Hepatocyte (in vitro differentiated cells): ENCODE results near the gene DMD.
"Not testable (repeated sequence)": the region's sequence is repeated elsewhere in the genome, so short reads cannot be mapped to it uniquely, and the experiment has no call there.

Experiments used
- EZH2 ChIP-seq: fragments of 200-600 bp; sonication (generic); IDR thresholded peaks from 2 replicates; pipeline ENCODE4 v1.6.1; 2016; ENCODE audit warnings: antibody characterized with exemption, mild to moderate bottlenecking, borderline replicate concordance
- EZH2phosphoT487 ChIP-seq: fragments of 200-600 bp; sonication (generic); IDR thresholded peaks from one replicate; pipeline ENCODE4 v1.6.1; 2018; ENCODE audit warnings: antibody characterized with exemption, mild to moderate bottlenecking, low read depth, moderate library complexity; ENCODE audit not compliant: unreplicated experiment, severe bottlenecking
- TF ChIP-seq, protein P1 (sequence below): fragments of 200-600 bp; sonication (generic); IDR thresholded peaks from 2 replicates; pipeline ENCODE4 v1.5.1; 2016; ENCODE audit warnings: antibody characterized with exemption, mild to moderate bottlenecking; ENCODE audit not compliant: poor library complexity

DNA sequence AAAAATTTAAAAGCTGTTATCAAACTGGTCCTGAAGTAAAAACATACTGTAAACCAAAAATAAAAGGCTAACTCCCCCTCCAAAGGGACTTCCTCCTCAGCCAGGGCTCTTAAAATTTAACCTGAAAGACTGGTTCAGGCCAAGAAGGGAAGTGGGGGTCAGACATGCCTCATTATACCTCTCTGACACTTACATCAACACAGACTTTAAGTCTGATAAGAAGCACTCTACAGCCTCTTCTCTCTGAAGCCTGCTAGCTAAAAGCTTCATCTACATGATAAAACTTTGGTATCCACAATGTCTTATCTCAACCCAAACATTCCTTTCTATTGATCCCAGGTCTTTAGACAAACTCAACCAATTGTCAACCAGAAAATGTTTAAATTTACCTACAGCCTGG lies 682.9 kb downstream of the DMD start:
- TF ChIP-seq, protein P1, sequence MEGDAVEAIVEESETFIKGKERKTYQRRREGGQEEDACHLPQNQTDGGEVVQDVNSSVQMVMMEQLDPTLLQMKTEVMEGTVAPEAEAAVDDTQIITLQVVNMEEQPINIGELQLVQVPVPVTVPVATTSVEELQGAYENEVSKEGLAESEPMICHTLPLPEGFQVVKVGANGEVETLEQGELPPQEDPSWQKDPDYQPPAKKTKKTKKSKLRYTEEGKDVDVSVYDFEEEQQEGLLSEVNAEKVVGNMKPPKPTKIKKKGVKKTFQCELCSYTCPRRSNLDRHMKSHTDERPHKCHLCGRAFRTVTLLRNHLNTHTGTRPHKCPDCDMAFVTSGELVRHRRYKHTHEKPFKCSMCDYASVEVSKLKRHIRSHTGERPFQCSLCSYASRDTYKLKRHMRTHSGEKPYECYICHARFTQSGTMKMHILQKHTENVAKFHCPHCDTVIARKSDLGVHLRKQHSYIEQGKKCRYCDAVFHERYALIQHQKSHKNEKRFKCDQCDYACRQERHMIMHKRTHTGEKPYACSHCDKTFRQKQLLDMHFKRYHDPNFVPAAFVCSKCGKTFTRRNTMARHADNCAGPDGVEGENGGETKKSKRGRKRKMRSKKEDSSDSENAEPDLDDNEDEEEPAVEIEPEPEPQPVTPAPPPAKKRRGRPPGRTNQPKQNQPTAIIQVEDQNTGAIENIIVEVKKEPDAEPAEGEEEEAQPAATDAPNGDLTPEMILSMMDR: not testable (repeated sequence)
- not testable (repeated sequence) for TF ChIP-seq EZH2phosphoT487, EZH2
